Stimulated activated CD8-positive, alpha-beta memory T cell treated with anti-CD3 and anti-CD28 coated beads, Interleukin-4, amount 100 ng/mL, for 1 hour (primary cell): ENCODE data around the gene HEATR1.
"Not testable (repeated sequence)": the region's sequence is repeated elsewhere in the genome, so short reads cannot be mapped to it uniquely, and the experiment has no call there.

Source experiments
- DNase-seq, 2 donors: peaks; one replicate each; pipeline ENCODE4 v3.0.0-alpha.2; 2020; ENCODE audit warnings: low read depth in 2 of 2, low spot score in 1 of 2

HEATR1 gene, protein sequence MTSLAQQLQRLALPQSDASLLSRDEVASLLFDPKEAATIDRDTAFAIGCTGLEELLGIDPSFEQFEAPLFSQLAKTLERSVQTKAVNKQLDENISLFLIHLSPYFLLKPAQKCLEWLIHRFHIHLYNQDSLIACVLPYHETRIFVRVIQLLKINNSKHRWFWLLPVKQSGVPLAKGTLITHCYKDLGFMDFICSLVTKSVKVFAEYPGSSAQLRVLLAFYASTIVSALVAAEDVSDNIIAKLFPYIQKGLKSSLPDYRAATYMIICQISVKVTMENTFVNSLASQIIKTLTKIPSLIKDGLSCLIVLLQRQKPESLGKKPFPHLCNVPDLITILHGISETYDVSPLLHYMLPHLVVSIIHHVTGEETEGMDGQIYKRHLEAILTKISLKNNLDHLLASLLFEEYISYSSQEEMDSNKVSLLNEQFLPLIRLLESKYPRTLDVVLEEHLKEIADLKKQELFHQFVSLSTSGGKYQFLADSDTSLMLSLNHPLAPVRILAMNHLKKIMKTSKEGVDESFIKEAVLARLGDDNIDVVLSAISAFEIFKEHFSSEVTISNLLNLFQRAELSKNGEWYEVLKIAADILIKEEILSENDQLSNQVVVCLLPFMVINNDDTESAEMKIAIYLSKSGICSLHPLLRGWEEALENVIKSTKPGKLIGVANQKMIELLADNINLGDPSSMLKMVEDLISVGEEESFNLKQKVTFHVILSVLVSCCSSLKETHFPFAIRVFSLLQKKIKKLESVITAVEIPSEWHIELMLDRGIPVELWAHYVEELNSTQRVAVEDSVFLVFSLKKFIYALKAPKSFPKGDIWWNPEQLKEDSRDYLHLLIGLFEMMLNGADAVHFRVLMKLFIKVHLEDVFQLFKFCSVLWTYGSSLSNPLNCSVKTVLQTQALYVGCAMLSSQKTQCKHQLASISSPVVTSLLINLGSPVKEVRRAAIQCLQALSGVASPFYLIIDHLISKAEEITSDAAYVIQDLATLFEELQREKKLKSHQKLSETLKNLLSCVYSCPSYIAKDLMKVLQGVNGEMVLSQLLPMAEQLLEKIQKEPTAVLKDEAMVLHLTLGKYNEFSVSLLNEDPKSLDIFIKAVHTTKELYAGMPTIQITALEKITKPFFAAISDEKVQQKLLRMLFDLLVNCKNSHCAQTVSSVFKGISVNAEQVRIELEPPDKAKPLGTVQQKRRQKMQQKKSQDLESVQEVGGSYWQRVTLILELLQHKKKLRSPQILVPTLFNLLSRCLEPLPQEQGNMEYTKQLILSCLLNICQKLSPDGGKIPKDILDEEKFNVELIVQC (N-terminal part only)

DNA sequence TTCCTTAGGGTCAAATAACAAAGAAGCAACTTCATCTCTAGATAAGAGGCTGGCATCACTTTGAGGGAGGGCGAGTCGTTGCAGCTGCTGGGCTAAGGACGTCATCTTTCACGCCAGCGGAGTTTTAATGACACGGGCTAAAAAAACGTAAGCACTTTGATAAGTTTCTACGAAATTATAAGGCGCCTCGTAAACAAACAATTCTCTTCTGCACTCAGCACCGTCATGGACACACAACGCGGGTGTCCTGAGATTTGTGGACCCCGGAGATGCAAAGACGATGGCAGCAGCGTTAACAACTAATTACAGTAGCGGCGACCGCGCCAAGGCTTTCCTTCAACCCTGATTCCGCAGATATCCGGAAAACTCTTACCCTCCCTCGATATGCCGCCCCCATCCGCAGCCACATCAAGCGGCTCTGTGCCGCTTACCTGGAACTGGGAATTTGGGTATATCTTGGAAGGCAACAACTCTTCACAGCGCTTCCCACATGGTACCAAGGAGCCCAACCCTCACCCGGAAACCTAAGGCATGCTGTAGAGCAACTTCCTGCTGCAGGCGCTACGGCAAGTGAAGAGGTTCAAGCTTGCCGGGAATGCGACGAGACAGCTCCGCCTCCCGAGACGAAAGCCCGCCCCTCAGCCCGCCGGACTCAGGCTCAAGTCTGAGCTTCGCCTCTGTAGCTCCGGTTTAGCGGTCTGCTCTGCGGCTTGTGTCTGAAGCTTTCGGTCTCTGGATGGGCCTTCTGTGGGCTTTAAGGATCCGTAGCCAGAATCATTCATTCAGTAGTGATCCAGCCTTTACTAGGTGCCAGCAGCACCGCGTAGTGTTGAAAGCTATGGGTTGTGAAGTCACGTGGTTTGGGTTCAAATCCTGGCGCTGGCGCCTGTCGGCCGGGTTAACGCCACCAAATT lies at the start of gene HEATR1:
TSS of gene HEATR1 (minus strand) at position 526 of the 914 bp plus-strand sequence. CDS start at position 105, 421 bp downstream.
- peak; percentile 44 to 70 for DNase-seq

DNA sequence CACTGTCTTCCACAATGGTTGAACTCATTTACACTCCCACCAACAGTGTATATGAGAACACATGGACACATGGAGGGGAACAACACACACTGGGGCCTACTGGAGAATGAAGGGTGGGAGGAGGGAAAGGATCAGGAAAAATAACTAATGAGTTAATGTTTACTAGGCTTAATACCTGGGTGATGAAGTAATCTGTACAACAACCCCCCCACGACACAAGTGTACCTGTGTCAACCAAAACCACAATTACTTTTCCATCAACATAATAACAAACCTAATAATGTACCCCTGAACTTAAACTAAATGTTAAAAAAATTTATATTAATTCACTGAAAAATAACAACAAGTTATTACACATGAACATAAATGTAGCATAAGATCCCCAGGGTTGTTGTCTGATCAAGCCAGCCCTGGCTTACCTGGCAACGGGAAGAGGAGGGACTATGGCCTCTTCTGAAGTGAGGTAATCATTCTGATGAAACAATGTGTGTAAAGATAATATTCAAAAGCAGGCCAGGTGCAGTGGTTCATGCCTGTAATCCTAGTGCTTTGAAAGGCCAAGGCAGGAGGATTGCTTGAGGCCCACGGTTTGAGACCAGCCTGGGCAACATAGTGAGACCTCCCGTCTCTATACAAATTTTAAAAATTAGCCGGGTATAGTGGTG lies 40.8 kb upstream of the HEATR1 start:
- DNase-seq = no peak

DNA sequence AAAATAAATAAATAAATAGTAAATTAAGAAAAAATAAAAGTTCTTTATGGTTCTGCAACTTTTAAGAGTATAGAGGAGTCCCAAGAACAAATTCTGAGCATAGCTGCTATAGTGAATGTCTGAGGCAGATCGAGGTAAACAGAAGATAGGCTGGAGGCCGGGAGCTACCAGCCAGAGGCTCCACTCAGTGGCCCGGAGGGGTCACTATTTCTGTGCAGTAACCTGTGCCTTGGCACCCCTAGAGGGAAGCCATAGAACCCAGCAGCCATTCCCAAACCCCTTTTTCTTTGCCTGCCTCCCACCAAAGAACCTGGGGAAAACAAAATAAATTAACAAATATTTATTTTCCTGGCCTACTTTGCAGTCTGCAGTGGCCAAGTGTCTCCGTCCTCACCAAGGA lies 38.4 kb upstream of the HEATR1 start:
- no peak for DNase-seq

DNA sequence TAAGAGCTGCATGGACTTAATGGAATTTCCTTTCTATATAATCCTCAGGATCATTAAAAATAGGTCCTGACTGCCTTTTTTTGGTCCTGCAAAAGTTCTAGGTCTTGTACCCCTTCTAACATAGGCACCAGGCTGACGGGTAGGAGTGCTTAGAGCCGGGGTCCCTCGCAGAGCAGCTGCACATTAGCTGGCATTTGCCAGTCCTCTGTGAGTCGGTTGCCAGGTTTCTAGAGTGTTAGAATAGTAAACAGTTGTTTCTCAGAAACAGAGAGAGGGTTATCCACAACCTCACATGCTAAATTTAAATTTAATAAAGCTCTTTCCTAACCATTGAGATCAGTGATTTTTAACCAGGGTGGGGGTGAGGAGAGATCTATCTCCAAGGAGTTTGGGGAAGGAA lies 35.4 kb upstream of the HEATR1 start:
- DNase-seq = no peak

DNA sequence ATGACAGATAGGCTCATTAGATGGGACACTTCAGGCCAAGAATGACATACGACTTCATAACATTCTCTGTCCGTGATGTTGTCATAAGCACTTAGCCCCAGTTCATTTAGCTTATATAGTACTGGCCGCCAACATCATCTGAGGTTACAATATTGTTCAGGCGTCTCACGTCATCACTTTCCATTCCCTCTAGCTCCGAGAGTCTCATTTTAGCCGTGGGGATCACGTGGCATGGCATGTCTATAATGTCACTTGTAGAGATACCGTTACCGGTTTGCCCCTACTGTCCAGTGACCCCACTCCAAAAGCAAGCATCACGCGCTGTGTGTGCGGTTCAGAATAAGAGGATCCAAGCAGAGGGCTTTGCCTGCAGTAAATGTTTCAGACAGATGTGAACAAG lies 34.6 kb upstream of the HEATR1 start:
- no peak for DNase-seq

DNA sequence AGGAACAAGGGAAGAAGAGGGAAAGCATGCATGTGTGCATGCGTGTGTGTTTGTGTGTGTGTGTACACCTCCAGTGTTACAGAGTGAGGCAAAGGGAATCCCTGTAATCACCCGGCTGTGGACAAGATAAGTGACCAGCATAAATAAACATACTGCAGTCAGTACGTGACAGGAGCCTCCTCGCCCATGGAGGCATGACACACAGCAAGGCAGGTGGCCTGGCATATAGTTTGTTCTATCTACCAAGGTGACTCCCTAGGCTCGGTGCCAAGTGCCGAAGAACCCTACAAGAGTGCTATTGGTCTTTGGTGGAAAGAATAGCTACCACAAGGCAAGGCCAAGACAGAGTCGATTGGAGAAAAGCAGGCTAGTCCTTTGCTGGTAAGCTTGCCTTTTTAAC lies 31.7 kb upstream of the HEATR1 start:
- no peak for DNase-seq

DNA sequence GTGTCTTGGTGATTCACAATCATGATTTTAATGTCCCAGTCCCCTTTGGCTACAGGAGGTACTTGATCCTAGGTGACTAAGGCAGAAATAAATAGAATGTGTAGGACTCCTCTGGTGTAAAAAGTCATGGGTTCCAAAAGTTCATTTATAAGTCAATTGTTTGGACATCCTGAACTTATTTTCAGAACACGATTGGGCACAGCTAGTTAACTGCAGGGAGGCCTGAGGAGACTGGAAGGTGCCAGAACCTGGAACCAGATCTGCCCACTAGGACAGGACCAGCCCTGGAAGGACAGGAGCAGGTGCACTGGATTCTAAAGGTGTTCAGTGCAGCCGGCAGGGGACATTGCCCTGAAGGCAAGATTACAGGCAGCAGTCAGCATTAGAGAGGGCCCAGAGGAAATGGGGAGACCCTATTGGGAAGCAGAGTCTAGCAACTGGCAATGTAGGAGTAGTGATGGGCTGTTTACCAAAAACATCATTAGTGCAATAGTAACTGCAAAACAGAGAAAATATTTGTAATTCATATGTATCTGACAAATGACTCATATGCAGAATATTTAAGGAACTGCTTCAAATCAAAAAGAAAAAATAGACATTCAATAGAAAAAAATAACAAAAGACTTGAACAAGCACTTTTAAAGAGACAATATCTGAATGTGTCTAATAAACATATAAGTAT lies 23.6 kb upstream of the HEATR1 start:
- no peak for DNase-seq

DNA sequence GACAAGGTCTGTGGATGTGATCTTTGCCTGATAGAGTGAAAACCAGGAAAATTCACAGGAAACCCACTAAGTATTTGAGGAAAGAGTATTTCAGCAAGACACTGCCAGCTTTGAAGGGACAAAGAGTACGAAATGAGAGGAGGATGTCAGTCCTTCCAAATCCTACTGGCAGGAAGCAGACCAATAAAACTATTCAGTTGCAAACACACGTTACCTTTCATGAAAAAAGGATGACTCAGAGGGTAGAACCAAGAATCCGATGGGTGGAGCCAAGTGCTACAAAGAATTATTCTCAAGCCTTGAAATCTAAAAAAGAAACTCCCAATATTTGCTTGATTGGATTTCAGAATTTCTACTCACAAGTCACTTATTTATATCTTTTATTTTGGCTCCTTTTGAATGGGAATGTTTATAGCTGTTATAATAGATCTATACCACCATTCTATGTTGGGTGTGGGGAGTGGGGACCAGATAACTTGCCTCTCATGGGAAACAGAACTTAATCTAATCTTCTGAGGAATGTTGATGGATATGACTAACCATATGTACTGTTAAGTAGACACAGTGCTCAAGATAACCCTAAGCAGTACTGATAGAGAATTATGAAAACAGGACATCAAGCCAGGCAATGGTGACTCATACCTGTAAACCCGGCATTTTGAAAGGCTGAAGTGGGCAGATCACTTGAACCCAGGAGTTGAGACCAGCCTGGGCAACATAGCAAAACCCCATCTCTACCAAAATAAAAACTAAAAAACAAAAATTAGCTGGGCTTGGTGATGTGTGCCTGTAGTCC lies 19.3 kb upstream of the HEATR1 start:
- no peak for DNase-seq

DNA sequence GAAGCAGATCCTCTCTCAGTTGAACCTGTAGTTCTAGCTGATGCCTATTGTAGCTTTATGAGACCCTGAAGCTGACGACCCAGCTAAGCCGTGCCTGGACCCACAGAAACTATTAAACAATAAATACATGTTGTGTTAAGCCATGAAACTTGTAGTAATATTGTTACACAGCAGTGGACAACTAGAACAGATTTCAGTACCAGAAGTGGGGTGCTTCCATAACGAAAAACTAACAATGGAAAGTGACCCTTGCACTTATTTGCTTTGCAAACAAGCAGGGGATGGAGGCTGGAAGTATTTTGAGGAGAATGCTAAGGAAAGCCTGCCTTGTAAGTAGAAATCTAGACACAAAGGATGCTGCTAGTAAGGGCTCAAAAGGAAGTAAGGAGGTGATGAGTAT lies 18.1 kb upstream of the HEATR1 start:
- DNase-seq = no peak

DNA sequence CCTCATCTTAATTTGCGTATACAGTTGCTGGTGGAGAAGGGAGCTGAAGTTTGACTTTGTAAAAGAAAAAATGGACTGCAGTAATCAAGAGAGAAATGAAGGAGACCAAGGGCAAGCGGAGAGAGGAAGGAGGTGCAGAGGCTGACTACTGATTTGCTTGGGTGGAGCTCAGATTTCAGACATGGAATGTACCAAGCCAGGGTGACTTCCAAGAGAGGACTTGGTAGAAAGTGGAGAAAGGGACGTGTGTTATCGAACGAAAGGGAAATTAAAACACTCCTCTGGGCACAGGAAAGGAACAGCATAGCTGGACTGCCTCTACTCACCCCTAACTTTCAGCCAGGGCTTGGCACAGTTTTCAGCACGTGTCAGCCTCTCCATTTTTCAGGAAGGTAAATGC lies 15.1 kb upstream of the HEATR1 start:
- no peak for DNase-seq

DNA sequence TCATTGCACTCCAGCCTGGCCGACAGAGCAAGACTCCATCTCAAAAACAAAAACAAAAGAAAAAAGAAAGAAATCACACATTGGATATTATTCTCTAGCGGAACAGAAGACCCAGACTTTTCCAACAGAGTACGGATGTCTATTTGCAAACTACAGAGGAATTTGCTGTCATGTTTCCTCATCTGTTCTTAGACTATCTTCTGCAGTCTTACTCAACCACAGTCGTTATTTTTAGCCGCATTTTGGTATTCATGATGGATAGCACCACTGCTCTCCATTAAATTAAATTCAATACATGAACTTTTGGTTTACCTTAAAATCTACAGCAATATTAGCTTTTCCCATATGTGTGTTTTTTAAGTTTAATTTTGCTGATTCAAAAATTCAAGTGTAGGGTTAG lies 14.2 kb upstream of the HEATR1 start:
- no peak for DNase-seq

DNA sequence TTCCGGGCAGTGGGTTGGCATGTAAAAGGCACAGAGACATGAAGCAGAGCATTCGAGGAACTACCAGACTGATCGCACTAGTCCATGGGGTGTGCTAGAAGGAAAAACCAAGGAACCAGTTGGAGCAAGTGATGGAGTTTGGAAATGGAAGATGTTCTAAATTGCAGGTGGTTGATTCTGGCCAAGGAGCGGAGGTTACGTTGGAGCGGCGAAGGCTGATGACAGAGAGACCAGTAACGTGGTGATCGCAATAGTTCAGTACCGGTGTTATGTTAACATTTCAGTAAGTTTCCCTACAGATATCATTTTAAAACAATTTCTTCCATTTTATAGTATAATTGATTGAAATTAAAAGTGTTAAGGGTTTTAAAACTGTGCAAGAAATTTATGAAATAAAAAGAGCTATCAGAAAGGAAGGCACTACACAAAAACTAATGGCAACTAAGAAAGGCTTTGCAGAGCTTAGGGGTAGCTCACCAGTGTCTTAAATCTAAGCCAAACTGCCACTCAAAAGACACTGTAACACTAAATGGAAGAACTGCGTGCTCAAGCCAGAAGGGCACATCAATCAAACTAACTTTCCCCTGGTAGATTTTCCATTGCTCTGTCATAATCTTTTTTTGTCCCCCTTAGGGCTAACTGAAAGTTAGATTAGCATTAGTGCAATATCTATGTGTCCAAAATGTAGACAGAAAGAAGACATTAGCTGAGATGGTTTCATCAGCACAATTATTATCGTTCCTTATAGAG lies 11.3 kb upstream of the HEATR1 start:
- DNase-seq = no peak

DNA sequence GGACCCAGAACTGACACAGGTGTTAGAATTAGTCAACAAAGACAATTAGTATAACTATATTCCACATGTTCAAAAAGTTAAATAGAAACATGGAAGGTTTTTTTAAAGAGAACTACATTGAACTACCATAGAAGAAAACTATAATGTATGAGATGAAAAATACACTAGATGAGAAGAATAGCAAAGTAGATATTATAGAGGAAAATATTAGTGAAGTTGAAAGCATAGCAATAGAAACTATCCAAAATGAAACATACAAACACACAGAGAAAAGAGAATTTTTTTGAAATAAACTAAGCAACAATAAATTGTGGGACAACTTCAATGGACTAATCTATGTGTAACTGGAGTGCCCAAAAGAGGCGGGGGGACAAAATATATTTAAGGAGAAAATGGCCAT lies 8.0 kb upstream of the HEATR1 start:
- DNase-seq = no peak

DNA sequence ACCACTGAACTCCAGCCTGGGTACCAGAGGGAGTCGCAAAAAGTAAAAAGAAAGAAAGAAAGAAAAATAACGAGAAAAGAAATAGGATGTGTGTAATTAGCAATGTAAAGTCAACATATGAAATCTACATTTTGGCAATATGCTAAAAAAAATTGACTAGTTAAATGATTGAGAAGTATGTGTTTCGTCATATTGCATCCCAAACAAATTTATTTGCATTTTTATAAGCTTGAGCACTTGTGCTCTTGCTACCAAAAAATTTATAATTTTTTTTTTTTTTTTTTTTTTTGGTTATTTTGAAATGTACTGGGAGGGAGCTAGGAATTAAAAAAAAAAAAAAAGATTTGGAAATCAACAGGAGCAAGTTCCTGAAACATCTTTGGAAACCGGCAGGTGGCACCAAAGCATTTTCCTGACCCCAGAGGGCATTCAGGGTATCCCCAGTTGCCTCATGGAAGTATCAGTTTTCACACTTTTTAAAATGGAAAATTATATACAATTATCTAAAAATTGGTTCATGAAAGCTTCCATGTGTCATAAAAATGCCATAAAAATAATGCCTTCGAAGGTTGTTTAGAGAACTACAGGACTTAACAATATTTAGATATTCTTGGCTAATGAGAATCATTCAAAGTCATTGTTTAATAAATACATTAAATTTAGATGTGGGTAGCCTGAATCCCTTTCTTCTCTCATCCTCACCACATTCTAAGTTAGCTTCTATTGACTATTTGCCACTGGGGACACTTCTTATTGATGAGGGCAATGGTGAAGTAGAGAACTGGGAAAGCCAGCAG lies 4.8 kb upstream of the HEATR1 start:
- DNase-seq = no peak

DNA sequence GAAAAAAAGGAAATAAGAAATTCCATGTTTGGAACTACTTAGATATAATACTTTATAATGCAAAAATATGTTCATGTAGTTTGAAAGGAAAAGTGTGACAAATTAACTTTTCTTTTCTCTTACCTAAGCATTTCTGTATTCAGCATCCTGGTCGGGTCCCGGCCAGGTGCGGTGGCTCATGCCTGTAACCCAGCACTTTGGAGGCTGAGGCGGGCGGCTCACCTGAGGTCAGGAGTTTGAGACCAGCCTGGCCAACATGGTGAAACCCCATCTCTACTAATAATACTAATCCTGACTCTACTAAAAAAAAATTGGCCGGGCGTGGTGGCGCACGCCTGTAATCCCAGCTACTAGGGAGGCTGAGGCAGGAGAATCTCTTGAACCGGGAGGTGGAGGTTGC lies 3.3 kb upstream of the HEATR1 start:
- not testable (repeated sequence) for DNase-seq

DNA sequence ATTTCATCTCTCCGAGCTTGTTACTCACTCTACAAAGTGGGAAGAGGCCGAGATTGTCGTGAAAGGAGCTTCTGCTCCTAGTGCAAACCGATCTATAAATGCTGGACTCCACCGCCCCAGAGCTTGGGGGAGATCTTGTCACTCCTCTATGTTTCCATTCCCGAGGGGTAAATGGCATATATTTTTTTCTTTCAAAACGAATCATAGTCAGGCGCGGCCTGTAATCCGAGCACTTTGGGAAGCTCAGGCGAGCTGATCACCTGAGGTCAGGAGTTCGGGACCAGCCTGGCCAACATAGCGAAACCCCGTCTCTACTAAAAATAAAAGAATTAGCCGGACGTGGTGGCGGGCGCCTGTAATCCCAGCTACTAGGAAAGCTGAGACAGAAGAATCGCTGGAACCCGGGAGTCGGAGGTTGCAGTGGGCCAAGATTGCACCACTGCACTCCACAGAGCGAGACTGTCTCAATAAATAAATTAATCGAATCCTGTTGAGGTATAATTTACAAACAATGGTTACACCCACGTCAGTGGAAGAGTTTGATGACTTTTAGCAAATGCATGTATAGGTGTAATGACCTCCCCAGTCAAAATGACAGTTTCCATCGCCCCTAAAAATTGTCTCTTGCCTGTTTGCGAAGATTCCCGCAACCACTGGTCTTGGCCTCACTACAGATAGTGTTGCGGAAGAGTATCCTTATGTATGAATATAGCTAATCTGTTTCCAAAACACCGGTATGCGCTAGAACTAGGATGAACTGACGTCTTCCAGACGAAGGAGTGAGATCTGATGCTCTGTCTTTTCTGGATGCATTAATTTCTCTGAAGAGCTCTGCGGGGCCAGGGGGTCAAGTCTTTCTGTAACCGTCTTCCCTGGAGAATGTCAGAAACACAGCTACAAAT lies 840 bp upstream of the HEATR1 start:
- DNase-seq = no peak
